Activated CD4-positive, alpha-beta T cell treated with anti-CD3 and anti-CD28 coated beads for 24 hours (primary cell): Measurements from ENCODE around the gene LRPAP1.
"Not testable (repeated sequence)": the region's sequence is repeated elsewhere in the genome, so short reads cannot be mapped to it uniquely, and the experiment has no call there.

Experiments used
- DNase-seq, 2 donors: peaks; one replicate each; pipeline ENCODE4 v3.0.0-alpha.2; 2020; ENCODE audit warnings: low read depth in 2 of 2

Gene LRPAP1

DNA sequence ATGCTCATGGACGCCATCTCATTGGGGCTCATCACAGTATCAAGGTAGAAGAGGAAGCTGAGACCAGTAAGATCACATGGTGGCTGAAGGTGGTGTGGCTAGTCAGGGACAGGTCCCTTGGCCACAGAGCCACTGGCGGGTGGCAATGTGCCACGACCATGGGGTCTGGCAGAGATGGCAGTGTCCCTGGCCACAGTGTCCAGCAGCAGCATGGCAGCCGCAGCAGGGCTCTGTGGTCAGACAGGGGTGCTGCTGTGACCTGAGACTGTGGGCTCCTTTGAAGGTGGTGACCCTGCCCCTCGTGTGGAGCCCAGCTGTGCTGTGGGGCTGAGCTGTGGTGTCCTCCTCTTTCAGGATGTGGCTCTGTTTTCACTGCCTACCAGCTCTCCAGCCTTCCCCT, 71.3 kb downstream of the LRPAP1 start:
- no peak for DNase-seq

DNA sequence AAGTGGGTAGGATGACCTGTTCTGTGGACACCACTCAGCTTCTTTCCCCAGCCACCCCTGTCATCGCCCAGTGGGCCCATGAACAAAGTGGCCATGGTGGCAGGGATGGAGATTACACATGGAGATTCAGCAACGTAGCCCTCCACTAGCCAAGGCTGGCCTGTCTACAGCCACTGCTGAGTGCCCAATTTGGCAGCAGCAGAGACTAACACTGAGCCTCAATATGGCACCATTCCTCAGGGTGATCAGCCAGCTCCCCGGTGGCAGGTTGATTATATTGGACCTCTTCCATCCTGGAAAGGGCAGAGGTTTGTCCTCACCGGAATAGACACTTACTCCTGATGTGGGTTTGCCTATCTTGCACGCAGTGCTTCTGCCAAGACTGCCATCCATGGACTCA, 73.1 kb downstream of the LRPAP1 start:
- DNase-seq: not testable (repeated sequence)

DNA sequence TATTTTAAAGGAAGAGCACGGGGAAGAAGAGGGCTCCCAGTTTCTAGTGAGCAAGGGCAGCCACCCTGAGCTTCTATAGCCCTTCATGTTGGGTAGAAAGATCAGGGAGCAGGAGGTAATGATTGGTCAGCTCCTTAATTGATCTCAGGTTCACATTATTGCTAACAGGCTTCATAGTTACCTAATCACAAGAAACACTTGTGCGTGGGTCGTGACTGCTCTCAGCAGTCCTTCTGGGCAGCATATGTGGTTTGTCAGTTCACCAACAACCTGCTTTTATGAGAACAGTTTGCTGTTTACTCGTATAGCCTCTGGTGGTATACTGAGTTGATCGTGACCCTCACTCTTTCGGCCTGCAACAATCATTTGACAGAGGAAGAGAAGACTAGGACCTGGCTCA, 73.9 kb downstream of the LRPAP1 start:
- DNase-seq: no peak

DNA sequence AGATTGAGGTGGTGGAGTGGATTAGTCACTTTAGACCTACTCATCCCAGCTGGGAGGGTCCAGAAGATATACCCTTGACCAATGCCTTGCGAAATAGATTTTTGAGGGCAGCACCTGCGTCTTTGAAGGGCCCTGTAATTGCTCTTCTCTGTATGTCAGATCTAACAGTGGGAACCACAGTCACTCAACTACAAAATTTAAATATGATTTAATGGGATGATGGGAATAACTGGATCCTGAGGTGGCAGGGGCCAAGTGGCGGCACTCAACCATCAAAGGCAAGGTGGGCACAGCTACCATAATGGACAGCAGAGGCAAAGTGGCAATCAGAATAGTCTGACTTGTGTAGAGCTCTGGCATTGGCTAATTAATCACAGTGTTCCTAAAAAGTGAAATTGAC, 76.6 kb downstream of the LRPAP1 start:
- not testable (repeated sequence) for DNase-seq
